DMS53 treated with DMSO at 0.1 percent for 48 hours (cell line): ENCODE results near the gene PEX14.
"Not testable (repeated sequence)": the region's sequence is repeated elsewhere in the genome, so short reads cannot be mapped to it uniquely, and the experiment has no call there.

Experiments
- DNase-seq: peaks from one replicate; lab custom pipeline; 2025; ENCODE audit not compliant: unreplicated experiment; lab: John Stamatoyannopoulos, UW

PEX14 gene

GRCh38 chr1:10494418-10494753, 19.6 kb downstream of the PEX14 start:
- DNase-seq: no peak

GRCh38 chr1:10494754-10495474, 20.2 kb downstream of the PEX14 start:
- peak; percentile 57 for DNase-seq

GRCh38 chr1:10495475-10495817, 20.7 kb downstream of the PEX14 start:
- DNase-seq: no peak

GRCh38 chr1:10495952-10496351, 21.2 kb downstream of the PEX14 start:
- no peak for DNase-seq

- DNase-seq: no peak
Observed at GRCh38 chr1:10497109-10497508, 22.4 kb downstream of the PEX14 start.

GRCh38 chr1:10498231-10498630, 23.5 kb downstream of the PEX14 start:
- no peak for DNase-seq

- no peak for DNase-seq
Observed at GRCh38 chr1:10502206-10502605, 27.5 kb downstream of the PEX14 start.

GRCh38 chr1:10504249-10504648, 29.5 kb downstream of the PEX14 start:
- no peak for DNase-seq

GRCh38 chr1:10506046-10506676, 31.4 kb downstream of the PEX14 start:
- DNase-seq: not testable (repeated sequence)

GRCh38 chr1:10506677-10507047, 31.9 kb downstream of the PEX14 start:
- DNase-seq: no peak

GRCh38 chr1:10507111-10507879, 32.5 kb downstream of the PEX14 start:
- peak; percentile 78 for DNase-seq

GRCh38 chr1:10508511-10508951, 33.8 kb downstream of the PEX14 start:
- peak; percentile 45 for DNase-seq

GRCh38 chr1:10509809-10510509, 35.2 kb downstream of the PEX14 start:
- DNase-seq: no peak

GRCh38 chr1:10510520-10511493, 36.1 kb downstream of the PEX14 start:
- DNase-seq: peak; percentile 37

- no peak for DNase-seq
Observed at GRCh38 chr1:10511494-10511885, 36.7 kb downstream of the PEX14 start.

- no peak for DNase-seq
Observed at GRCh38 chr1:10513199-10513598, 38.4 kb downstream of the PEX14 start.

- peak; percentile 0 for DNase-seq
Observed at GRCh38 chr1:10514490-10515235, 39.9 kb downstream of the PEX14 start.

- no peak for DNase-seq
Observed at GRCh38 chr1:10515301-10515975, 40.7 kb downstream of the PEX14 start.
